ENCODE results near the gene DMD. TPM values are rescaled to one million over a fixed set of nuclear protein-coding genes. Genes with fewer than 3 reads are reported as not detected.

Gene DMD
- total RNA-seq, 1 donor from 2014 or later, result 1.7 TPM

- Mint-ChIP-seq H3K4me1 (ENCODE audit: low read depth, unreplicated experiment) (peaks cover 4% of the 10 kb centered on the region), H3K36me3 (ENCODE audit: unreplicated experiment) (no peaks in the 10 kb centered on the region)
Observed at GRCh38 chrX:32153585-32153984, 1057.8 kb downstream of the DMD start.

GRCh38 chrX:32150141-32150540 is 1061.2 kb downstream of the DMD start:
- no peak for DNase-seq
- no peak for TF ChIP-seq CTCF (IDR thresholded peaks at IDR 0.05; ENCODE audit: partially characterized antibody, unreplicated experiment)
- no peaks in the 10 kb centered on the region for H3K36me3 Mint-ChIP-seq (ENCODE audit: unreplicated experiment)
- H3K9me3 Mint-ChIP-seq (ENCODE audit: unreplicated experiment), result no peaks in the 10 kb centered on the region
- H3K4me3 Mint-ChIP-seq (ENCODE audit: unreplicated experiment), result no peak overlapping the region
- H3K27ac Mint-ChIP-seq (ENCODE audit: unreplicated experiment), result no peak overlapping the region
- H3K27me3 Mint-ChIP-seq (ENCODE audit: unreplicated experiment), result no peaks in the 10 kb centered on the region
- H3K4me1 Mint-ChIP-seq (ENCODE audit: low read depth, unreplicated experiment), result peaks cover 4% of the 10 kb centered on the region

More at GRCh38 chrX:32153585-32153984, 1057.8 kb downstream of the DMD start:
- no peak for DNase-seq
- Mint-ChIP-seq H3K4me3 (ENCODE audit: unreplicated experiment) (no peak overlapping the region), H3K9me3 (ENCODE audit: unreplicated experiment) (no peaks in the 10 kb centered on the region), H3K27me3 (ENCODE audit: unreplicated experiment) (no peaks in the 10 kb centered on the region), H3K27ac (ENCODE audit: unreplicated experiment) (no peak overlapping the region)
- no peak for TF ChIP-seq CTCF (IDR thresholded peaks at IDR 0.05; ENCODE audit: partially characterized antibody, unreplicated experiment)

- Mint-ChIP-seq H3K36me3 (ENCODE audit: unreplicated experiment) (no peaks in the 10 kb centered on the region), H3K27ac (ENCODE audit: unreplicated experiment) (peak overlapping the region; percentile 18), H3K4me1 (ENCODE audit: low read depth, unreplicated experiment) (no peaks in the 10 kb centered on the region), H3K4me3 (ENCODE audit: unreplicated experiment) (no peak overlapping the region), H3K27me3 (ENCODE audit: unreplicated experiment) (no peaks in the 10 kb centered on the region), H3K9me3 (ENCODE audit: unreplicated experiment) (no peaks in the 10 kb centered on the region)
- TF ChIP-seq CTCF (IDR thresholded peaks at IDR 0.05; ENCODE audit: partially characterized antibody, unreplicated experiment), result no peak
- no peak for DNase-seq
Observed at GRCh38 chrX:32141841-32142240, 1069.5 kb downstream of the DMD start.

- Mint-ChIP-seq H3K4me1 (ENCODE audit: low read depth, unreplicated experiment) (no peaks in the 10 kb centered on the region), H3K27me3 (ENCODE audit: unreplicated experiment) (no peaks in the 10 kb centered on the region), H3K9me3 (ENCODE audit: unreplicated experiment) (no peaks in the 10 kb centered on the region), H3K4me3 (ENCODE audit: unreplicated experiment) (no peak overlapping the region), H3K36me3 (ENCODE audit: unreplicated experiment) (no peaks in the 10 kb centered on the region), H3K27ac (ENCODE audit: unreplicated experiment) (no peak overlapping the region)
- no peak for TF ChIP-seq CTCF (IDR thresholded peaks at IDR 0.05; ENCODE audit: partially characterized antibody, unreplicated experiment)
- no peak for DNase-seq
Observed at GRCh38 chrX:32139476-32139875, 1071.9 kb downstream of the DMD start.

- Mint-ChIP-seq H3K9me3 (ENCODE audit: unreplicated experiment) (no peaks in the 10 kb centered on the region), H3K4me1 (ENCODE audit: low read depth, unreplicated experiment) (no peaks in the 10 kb centered on the region), H3K27ac (ENCODE audit: unreplicated experiment) (no peak overlapping the region), H3K27me3 (ENCODE audit: unreplicated experiment) (no peaks in the 10 kb centered on the region), H3K36me3 (ENCODE audit: unreplicated experiment) (no peaks in the 10 kb centered on the region), H3K4me3 (ENCODE audit: unreplicated experiment) (no peak overlapping the region)
- TF ChIP-seq CTCF (IDR thresholded peaks at IDR 0.05; ENCODE audit: partially characterized antibody, unreplicated experiment), result no peak
- DNase-seq, result no peak
Observed at GRCh38 chrX:32137525-32137924, 1073.8 kb downstream of the DMD start.
